Natural killer cell (primary cell): ENCODE results near the gene C3AR1. TPM values are rescaled to one million over a fixed set of nuclear protein-coding genes. Genes with fewer than 3 reads are reported as not detected.
A peak's percentile ranks its signal among the peaks of the same experiment; 100 is the strongest.

Experiments
- ATAC-seq, 3 donors: fragments of 150-1000 bp in 2 of 3; fragments of 200-7000 bp in 1 of 3; cut with Tn5 transposase; 1 replicate in 1 of 3; 2 replicates in 2 of 3; pipeline ENCODE4 v1.10.0; 2021; ENCODE audit warnings: mild to moderate bottlenecking in 2 of 3, moderate library complexity in 2 of 3
- DNase-seq, 2 donors: peaks; one replicate each; pipeline versions ENCODE4 v3.0.0 to v3.0.0-alpha.2; 2013 to 2021; ENCODE audit warnings: mixed read lengths in 1 of 2
- H3K27ac ChIP-seq: one replicate; pipeline ENCODE4 v1.5.1; 2013; ENCODE audit warnings: mild to moderate bottlenecking, low read length
- H3K27me3 ChIP-seq: one replicate; pipeline ENCODE4 v1.6.1; 2013; ENCODE audit warnings: low read length; ENCODE audit not compliant: control insufficient read depth, insufficient read depth
- H3K36me3 ChIP-seq: one replicate; pipeline ENCODE4 v1.6.1; 2013; ENCODE audit warnings: low read length; ENCODE audit not compliant: control insufficient read depth, insufficient read depth
- H3K4me1 ChIP-seq: one replicate; pipeline ENCODE4 v1.6.1; 2013; ENCODE audit warnings: low read length; ENCODE audit not compliant: control insufficient read depth, insufficient read depth
- H3K4me3 ChIP-seq: one replicate; pipeline ENCODE4 v1.5.1; 2013; ENCODE audit warnings: low read length
- H3K9me3 ChIP-seq: one replicate; pipeline ENCODE4 v1.6.1; 2013; ENCODE audit warnings: low read length; ENCODE audit not compliant: control insufficient read depth, insufficient read depth
- H3K27ac Mint-ChIP-seq, 2 donors: one replicate each; pipeline ENCODE4 v1.8.0; 2022; ENCODE audit warnings: mild to moderate bottlenecking in 2 of 2, mixed read lengths in 2 of 2, moderate library complexity in 1 of 2
- H3K27me3 Mint-ChIP-seq, 2 donors: one replicate each; pipeline ENCODE4 v1.8.0; 2022; ENCODE audit warnings: low read depth in 2 of 2, mixed read lengths in 2 of 2
- H3K36me3 Mint-ChIP-seq: one replicate; pipeline ENCODE4 v1.8.0; 2022; ENCODE audit warnings: mixed read lengths
- H3K4me1 Mint-ChIP-seq, 2 donors: one replicate each; pipeline ENCODE4 v1.8.0; 2022; ENCODE audit warnings: mixed read lengths in 2 of 2
- H3K4me3 Mint-ChIP-seq: one replicate; pipeline ENCODE4 v1.8.0; 2022; ENCODE audit warnings: mild to moderate bottlenecking, moderate library complexity, mixed read lengths
- H3K9me3 Mint-ChIP-seq, 2 donors: one replicate each; pipeline ENCODE4 v1.8.0; 2022; ENCODE audit warnings: mixed read lengths in 2 of 2
- CTCF ChIP-seq: fragments of 200-600 bp; IDR thresholded peaks from one replicate; pipeline ENCODE4 v1.8.0; 2022; ENCODE audit warnings: antibody characterized with exemption
- WGBS: methylation state at CpG from one replicate; pipeline ENCODE4 v1.1.7; 2013; ENCODE audit warnings: missing lambda C conversion rate; ENCODE audit not compliant: insufficient coverage; 5-methylcytosine and 5-hydroxymethylcytosine counted together
- intact Hi-C: fragments of 100-400 bp; cut with micrococcal nuclease; formaldehyde crosslinking; loops from one replicate; pipeline ENCODE4 v1.14.2; 2022
- total RNA-seq, 4 donors: library from RNA; stranded (reverse); fragments of 120-200 nt in 1 of 4; gene quantifications; one replicate each; pipeline versions ENCODE4 v1.2.3 to v1.2.4, GENCODE V29; 2013 to 2022

C3AR1 gene
- total RNA-seq, 3 donors from 2014 or later (not counting 1 experiment from before 2014, with no cell fraction given), result 9.5 to 16.9 (median 13.0) TPM

GRCh38 chr12:8048906-8049305 is 17.3 kb downstream of the C3AR1 start:
- H3K27ac Mint-ChIP-seq, result no peak overlapping the region
- Histone ChIP-seq H3K27me3 (no peaks in the 10 kb centered on the region), H3K36me3 (peaks cover 67% of the 10 kb centered on the region), H3K9me3 (no peaks in the 10 kb centered on the region), H3K27ac (no peak overlapping the region), H3K4me3 (no peak overlapping the region), H3K4me1 (no peaks in the 10 kb centered on the region)
- H3K4me3 Mint-ChIP-seq, result no peak overlapping the region
- DNase-seq (no peak), ATAC-seq (no peak)
- H3K36me3 Mint-ChIP-seq, result peaks cover 24% of the 10 kb centered on the region
- 95% methylated on average over 4 of the region's 4 CpGs for WGBS
- intact Hi-C loops, result no loop called here
- peaks cover 0 to 5% of the 10 kb centered on the region in 2 donors for H3K4me1 Mint-ChIP-seq
- no peaks in the 10 kb centered on the region for H3K27me3 Mint-ChIP-seq
- no peak for TF ChIP-seq CTCF
- no peaks in the 10 kb centered on the region for H3K9me3 Mint-ChIP-seq

GRCh38 chr12:8047842-8048241 is 18.3 kb downstream of the C3AR1 start:
- WGBS, result 92% methylated on average over 5 of the region's 5 CpGs
- intact Hi-C loops, result no loop called here
- H3K9me3 ChIP-seq, result no peaks in the 10 kb centered on the region
- no peak overlapping the region for H3K27ac Mint-ChIP-seq
- no peak overlapping the region for H3K4me3 ChIP-seq
- peaks cover 27% of the 10 kb centered on the region for H3K36me3 Mint-ChIP-seq
- H3K27ac ChIP-seq, result no peak overlapping the region
- ATAC-seq, result no peak
- no peak overlapping the region for H3K4me3 Mint-ChIP-seq
- H3K4me1 ChIP-seq, result no peaks in the 10 kb centered on the region
- no peaks in the 10 kb centered on the region for H3K27me3 ChIP-seq
- H3K27me3 Mint-ChIP-seq, result no peaks in the 10 kb centered on the region
- DNase-seq, result no peak
- peaks cover 0 to 5% of the 10 kb centered on the region in 2 donors for H3K4me1 Mint-ChIP-seq
- no peak for TF ChIP-seq CTCF
- no peaks in the 10 kb centered on the region for H3K9me3 Mint-ChIP-seq
- peaks cover 64% of the 10 kb centered on the region for H3K36me3 ChIP-seq

GRCh38 chr12:8045952-8046944 is 19.9 kb downstream of the C3AR1 start:
- Histone ChIP-seq H3K9me3 (no peaks in the 10 kb centered on the region), H3K36me3 (peaks cover 69% of the 10 kb centered on the region), H3K27ac (no peak overlapping the region), H3K27me3 (no peaks in the 10 kb centered on the region), H3K4me1 (no peaks in the 10 kb centered on the region), H3K4me3 (no peak overlapping the region)
- Mint-ChIP-seq H3K4me3 (no peak overlapping the region), H3K4me1 (peaks cover 0 to 5% of the 10 kb centered on the region in 2 donors), H3K27ac (no peak overlapping the region), H3K9me3 (no peaks in the 10 kb centered on the region), H3K36me3 (peaks cover 27% of the 10 kb centered on the region), H3K27me3 (no peaks in the 10 kb centered on the region)
- peak; percentile 73 to 90 for DNase-seq
- TF ChIP-seq CTCF, result peak; percentile 87
- WGBS, result 46% methylated on average over 7 of the region's 8 CpGs
- intact Hi-C loops, result loop anchor here (1.0 kb wide), 2 partner anchors 32 to 36 kb away; partner anchors contain the start of gene NECAP1
- peak; percentile 87 to 94 (median 90) for ATAC-seq
